Large intestine (tissue), 3 donors: Measurements from ENCODE around the gene DXO. TPM values are rescaled to one million over a fixed set of nuclear protein-coding genes. Genes with fewer than 3 reads are reported as not detected.
"Not testable (repeated sequence)": the region's sequence is repeated elsewhere in the genome, so short reads cannot be mapped to it uniquely, and the experiment has no call there.

Experiments
- DNase-seq, 2 donors: peaks; one replicate each; pipeline versions ENCODE4 v3.0.0 to v3.0.0-alpha.2; 2013
- H3K27ac ChIP-seq: one replicate; pipeline ENCODE4 v1.5.1; 2013; ENCODE audit warnings: low read length
- H3K27me3 ChIP-seq: 2 replicates; pipeline ENCODE4 v1.6.1; 2013; ENCODE audit warnings: low read length; ENCODE audit not compliant: control insufficient read depth, insufficient read depth
- H3K36me3 ChIP-seq: 2 replicates; pipeline ENCODE4 v1.6.1; 2013; ENCODE audit warnings: low read length; ENCODE audit not compliant: control insufficient read depth, insufficient read depth
- H3K4me1 ChIP-seq: one replicate; pipeline ENCODE4 v1.6.1; 2013; ENCODE audit warnings: low read length; ENCODE audit not compliant: control insufficient read depth, insufficient read depth
- H3K4me3 ChIP-seq: one replicate; pipeline ENCODE4 v1.5.1; 2013; ENCODE audit warnings: low read length
- H3K9me3 ChIP-seq: one replicate; pipeline ENCODE4 v1.6.1; 2013; ENCODE audit warnings: mild to moderate bottlenecking, low read depth, low read length, moderate library complexity; ENCODE audit not compliant: control insufficient read depth
- WGBS: methylation state at CpG from one replicate; pipeline ENCODE4 v1.1.5; 2013; ENCODE audit warnings: low lambda C conversion rate; ENCODE audit not compliant: insufficient coverage; 5-methylcytosine and 5-hydroxymethylcytosine counted together
- polyA plus RNA-seq: library from polyadenylated mRNA; unstranded; fragments of 120-200 nt; gene quantifications from one replicate; pipeline ENCODE4 v1.2.1, GENCODE V29; 2013

Gene DXO
- polyA plus RNA-seq, 1 donor = 20.0 TPM

DNA sequence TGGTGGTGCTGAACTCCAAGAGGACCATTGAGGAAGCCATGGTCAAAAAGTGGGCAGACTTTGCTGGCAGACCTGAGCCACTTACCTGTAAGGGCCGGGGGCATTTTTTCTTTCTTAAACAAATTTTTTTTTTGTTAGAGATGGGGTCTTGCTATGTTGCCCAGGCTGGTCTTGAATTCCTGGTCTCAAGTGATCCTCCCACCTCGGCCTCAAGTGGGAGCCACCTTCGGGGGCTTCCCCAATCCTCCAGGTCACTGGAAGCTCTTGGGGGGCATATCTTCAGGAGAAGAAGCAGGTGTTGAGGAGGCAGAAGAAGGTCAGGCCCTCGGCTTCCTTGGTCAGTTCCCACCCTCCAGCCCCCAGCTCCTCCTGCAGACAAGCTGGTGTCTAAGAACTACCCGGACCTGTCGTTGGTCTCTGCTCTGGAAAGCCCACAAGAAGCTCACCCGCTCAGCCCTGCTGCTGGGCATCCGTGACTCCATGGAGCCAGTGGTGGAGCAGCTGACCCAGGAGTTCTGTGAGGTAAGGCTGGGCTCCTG, 34.1 kb upstream of the DXO start:
- not testable (repeated sequence) for H3K9me3 ChIP-seq, H3K4me1 ChIP-seq, H3K27me3 ChIP-seq, H3K4me3 ChIP-seq, H3K27ac ChIP-seq, DNase-seq, H3K36me3 ChIP-seq
- no CpG with 5 or more reads among the region's 8 CpGs for WGBS

DNA sequence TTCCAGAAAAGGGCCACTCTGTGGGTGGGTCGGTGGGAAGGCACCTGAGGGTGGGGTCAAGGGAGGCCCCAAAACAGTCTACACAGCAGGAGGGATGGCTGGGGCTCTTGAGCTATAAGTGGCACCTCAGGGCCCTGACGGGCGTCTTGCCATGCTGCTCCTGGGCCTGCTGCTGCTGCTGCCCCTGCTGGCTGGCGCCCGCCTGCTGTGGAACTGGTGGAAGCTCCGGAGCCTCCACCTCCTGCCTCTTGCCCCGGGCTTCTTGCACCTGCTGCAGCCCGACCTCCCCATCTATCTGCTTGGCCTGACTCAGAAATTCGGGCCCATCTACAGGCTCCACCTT, 33.6 kb upstream of the DXO start:
- not testable (repeated sequence) for H3K36me3 ChIP-seq, H3K27ac ChIP-seq, H3K4me1 ChIP-seq, DNase-seq, H3K9me3 ChIP-seq, H3K4me3 ChIP-seq, H3K27me3 ChIP-seq
- WGBS = no CpG with 5 or more reads among the region's 9 CpGs

- H3K27ac ChIP-seq = not testable (repeated sequence)
Measured at GRCh38 chr6:32004864-32005537, 33.1 kb upstream of the DXO start.

GRCh38 chr6:32004393-32004792, 32.5 kb upstream of the DXO start:
- no CpG with 5 or more reads among the region's 4 CpGs for WGBS
- H3K9me3 ChIP-seq, H3K36me3 ChIP-seq, H3K4me3 ChIP-seq, H3K27me3 ChIP-seq, H3K4me1 ChIP-seq, H3K27ac ChIP-seq, DNase-seq: not testable (repeated sequence)

More at GRCh38 chr6:32004864-32005537, 33.1 kb upstream of the DXO start:
- DNase-seq, H3K36me3 ChIP-seq, H3K4me1 ChIP-seq, H3K9me3 ChIP-seq, H3K27me3 ChIP-seq, H3K4me3 ChIP-seq: not testable (repeated sequence)
- WGBS = no CpG with 5 or more reads among the region's 13 CpGs

- H3K9me3 ChIP-seq, H3K27ac ChIP-seq, H3K27me3 ChIP-seq, H3K36me3 ChIP-seq, H3K4me1 ChIP-seq, H3K4me3 ChIP-seq, DNase-seq: not testable (repeated sequence)
- no CpG with 5 or more reads among the region's 7 CpGs for WGBS
Measured at GRCh38 chr6:32003301-32003700, 31.4 kb upstream of the DXO start.

DNA sequence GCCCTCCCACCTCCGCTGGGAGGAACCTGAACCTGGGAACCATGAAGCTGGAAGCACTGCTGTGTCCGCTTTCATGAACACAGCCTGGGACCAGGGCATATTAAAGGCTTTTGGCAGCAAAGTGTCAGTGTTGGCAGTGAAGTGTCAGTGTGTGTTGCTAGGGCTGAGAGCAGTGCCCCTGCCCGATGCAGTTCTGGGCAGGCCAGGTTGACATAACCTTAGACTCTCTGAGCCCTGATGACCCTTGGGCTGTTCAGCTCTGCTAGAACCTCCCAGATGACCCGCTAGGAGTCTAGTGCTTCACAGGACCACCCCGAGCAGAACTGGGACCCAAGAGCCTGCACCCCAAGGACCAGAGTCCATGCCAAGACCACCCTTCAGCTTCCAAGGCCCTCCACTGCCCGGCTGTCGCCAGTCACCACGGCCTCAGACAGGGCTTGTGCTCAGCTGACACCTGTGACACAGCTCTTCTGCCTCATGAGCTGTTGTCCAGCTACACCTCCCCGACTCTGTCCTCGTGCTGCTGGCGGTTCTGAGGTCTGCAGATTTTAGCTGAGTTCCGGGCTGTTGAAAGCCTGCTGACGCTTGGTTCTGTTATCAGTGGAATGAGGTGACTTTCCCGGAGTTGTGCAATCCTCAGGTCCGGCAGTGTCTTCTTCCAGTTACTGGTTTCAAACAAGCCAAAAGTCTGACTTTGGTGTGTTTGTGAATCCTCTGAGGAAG, 30.8 kb upstream of the DXO start:
- not testable (repeated sequence) for H3K36me3 ChIP-seq, H3K9me3 ChIP-seq, H3K4me3 ChIP-seq, H3K4me1 ChIP-seq, H3K27me3 ChIP-seq, DNase-seq, H3K27ac ChIP-seq
- WGBS = no CpG with 5 or more reads among the region's 15 CpGs

- H3K27ac ChIP-seq, DNase-seq, H3K4me3 ChIP-seq, H3K9me3 ChIP-seq, H3K4me1 ChIP-seq, H3K36me3 ChIP-seq, H3K27me3 ChIP-seq: not testable (repeated sequence)
- no CpG with 5 or more reads among the region's 6 CpGs for WGBS
Measured at GRCh38 chr6:31996385-31996784, 24.4 kb upstream of the DXO start.

GRCh38 chr6:31994421-31994820, 22.5 kb upstream of the DXO start:
- not testable (repeated sequence) for DNase-seq, H3K4me1 ChIP-seq, H3K9me3 ChIP-seq, H3K4me3 ChIP-seq, H3K27me3 ChIP-seq, H3K36me3 ChIP-seq, H3K27ac ChIP-seq
- WGBS = no CpG with 5 or more reads among the region's 14 CpGs

DNA sequence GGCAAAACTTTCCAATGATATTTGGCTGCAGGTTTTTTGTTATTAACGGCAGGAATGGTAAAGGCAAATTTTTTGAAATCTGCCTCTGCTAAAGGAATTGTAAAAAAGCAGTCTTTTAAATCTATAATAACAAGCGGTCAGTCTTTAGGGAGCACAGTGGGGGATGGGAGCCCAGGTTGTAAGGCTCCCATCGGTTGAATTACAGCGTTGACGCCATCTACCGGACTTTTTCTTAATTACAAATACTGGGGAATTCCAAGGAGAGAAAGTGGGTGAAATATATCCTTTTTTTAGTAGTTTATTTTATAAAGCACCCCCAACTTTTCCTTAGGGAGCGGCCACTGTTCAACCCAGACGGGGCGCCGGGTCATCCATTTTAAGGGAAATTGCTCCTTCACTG, 17.4 kb upstream of the DXO start:
- not testable (repeated sequence) for H3K9me3 ChIP-seq, H3K4me3 ChIP-seq, H3K36me3 ChIP-seq, H3K27ac ChIP-seq, H3K4me1 ChIP-seq, DNase-seq, H3K27me3 ChIP-seq
- no CpG with 5 or more reads among the region's 10 CpGs for whole genome bisulfite sequencing

DNA sequence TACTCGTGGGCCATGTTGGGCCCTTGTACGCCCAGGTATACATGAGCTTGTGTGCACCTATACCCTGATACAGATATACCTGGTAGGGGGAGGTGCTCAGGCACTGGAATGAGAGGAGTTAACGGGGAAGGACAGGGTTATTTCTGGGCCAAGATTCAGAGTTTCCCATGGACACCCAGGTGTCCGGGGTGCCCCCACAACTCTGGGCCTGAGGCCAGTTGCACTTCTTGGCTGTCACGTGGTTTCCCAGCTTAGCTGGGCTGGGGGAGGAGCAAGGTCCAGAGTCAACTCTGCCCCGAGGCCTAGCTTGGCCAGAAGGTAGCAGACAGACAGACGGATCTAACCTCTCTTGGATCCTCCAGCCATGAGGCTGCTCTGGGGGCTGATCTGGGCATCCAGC, 9.8 kb upstream of the DXO start, which contains the start of gene C4A:
Gene C4A, plus strand, starts transcription at position 314 of the 400 bp plus-strand sequence. Its CDS starts 51 bp downstream, at position 365.
- H3K27ac ChIP-seq, DNase-seq, H3K9me3 ChIP-seq, H3K4me1 ChIP-seq, H3K27me3 ChIP-seq, H3K4me3 ChIP-seq: not testable (repeated sequence)
- WGBS = no CpG with 5 or more reads among the region's 7 CpGs
- H3K36me3 ChIP-seq = peaks cover 15% of the 10 kb centered on the region

DNA sequence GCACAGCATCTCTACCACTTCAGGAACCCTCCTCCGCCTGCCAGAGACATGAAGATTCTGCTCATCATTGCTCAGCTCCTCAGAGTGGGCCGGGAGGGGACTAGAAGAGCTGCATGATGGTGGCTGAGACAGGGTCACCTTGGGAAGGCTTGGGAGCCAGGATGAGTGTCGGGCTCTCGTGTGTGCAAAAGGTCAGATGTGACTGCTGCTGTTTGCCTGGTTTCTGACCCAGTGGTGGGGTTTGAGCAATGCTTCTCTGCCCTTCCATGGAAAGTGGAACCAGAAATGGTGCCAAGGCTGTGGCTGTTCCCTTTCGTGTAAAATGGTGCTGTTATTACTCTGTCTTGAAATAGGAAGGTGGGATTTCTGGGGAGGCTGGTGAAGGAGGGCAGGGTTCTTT, 9.1 kb upstream of the DXO start:
- Histone ChIP-seq H3K36me3 (peaks cover 15% of the 10 kb centered on the region), H3K9me3 (peaks cover 11% of the 10 kb centered on the region)
- not testable (repeated sequence) for H3K4me1 ChIP-seq, H3K27ac ChIP-seq, H3K4me3 ChIP-seq, H3K27me3 ChIP-seq, DNase-seq
- no CpG with 5 or more reads among the region's 5 CpGs for WGBS
